GM18519 (cell line): ENCODE results near the gene RANBP1.

Experiments
- ATAC-seq: cut with Tn5 transposase; IDR thresholded peaks from one replicate; pipeline ENCODE4 v1.9.1; 2021; ENCODE audit warnings: mild to moderate bottlenecking, moderate library complexity; ENCODE audit not compliant: unreplicated experiment, low FRiP score

RANBP1 gene

GRCh38 chr22:20133930-20134549 lies 18.1 kb downstream of the RANBP1 start:
- no peak for ATAC-seq

GRCh38 chr22:20135265-20135664 lies 19.4 kb downstream of the RANBP1 start:
- no peak for ATAC-seq

- no peak for ATAC-seq
Measured at GRCh38 chr22:20135806-20136602, 20.1 kb downstream of the RANBP1 start.

GRCh38 chr22:20136603-20136873 lies 20.6 kb downstream of the RANBP1 start:
- ATAC-seq, result no peak

- ATAC-seq, result no peak
Measured at GRCh38 chr22:20137113-20137512, 21.2 kb downstream of the RANBP1 start.

GRCh38 chr22:20137671-20138416 lies 21.9 kb downstream of the RANBP1 start:
- no peak for ATAC-seq

GRCh38 chr22:20138417-20138738 lies 22.5 kb downstream of the RANBP1 start:
- no peak for ATAC-seq

- ATAC-seq, result no peak
Measured at GRCh38 chr22:20138868-20139267, 23.0 kb downstream of the RANBP1 start.

- no peak for ATAC-seq
Measured at GRCh38 chr22:20139391-20140106, 23.6 kb downstream of the RANBP1 start.

- ATAC-seq, result no peak
Measured at GRCh38 chr22:20140107-20140445, 24.2 kb downstream of the RANBP1 start.

GRCh38 chr22:20140521-20140964 lies 24.6 kb downstream of the RANBP1 start:
- ATAC-seq, result no peak

GRCh38 chr22:20141186-20142077 lies 25.5 kb downstream of the RANBP1 start:
- ATAC-seq, result no peak

GRCh38 chr22:20142711-20143621 lies 27.1 kb downstream of the RANBP1 start:
- no peak for ATAC-seq

GRCh38 chr22:20143883-20144665 lies 28.2 kb downstream of the RANBP1 start:
- ATAC-seq, result no peak

GRCh38 chr22:20145206-20145831 lies 29.4 kb downstream of the RANBP1 start:
- ATAC-seq, result no peak

- ATAC-seq, result no peak
Measured at GRCh38 chr22:20145832-20146223, 29.9 kb downstream of the RANBP1 start.

- no peak for ATAC-seq
Measured at GRCh38 chr22:20146777-20147176, 30.9 kb downstream of the RANBP1 start.
